Adipocyte (in vitro differentiated cells): ENCODE data around the gene MBNL3.

Experiments used
- DNase-seq: peaks from one replicate; pipeline ENCODE4 v3.0.0-alpha.2; 2015; ENCODE audit warnings: low read depth
- H3K27me3 ChIP-seq: replicated peaks from 2 replicates; pipeline ENCODE4 v1.7.0; 2013; ENCODE audit warnings: mild to moderate bottlenecking, low read length, moderate library complexity; ENCODE audit not compliant: control insufficient read depth, insufficient read depth
- H3K36me3 ChIP-seq: 2 replicates; pipeline ENCODE4 v1.7.0; 2013; ENCODE audit warnings: low read length, mild to moderate bottlenecking, moderate library complexity; ENCODE audit not compliant: control insufficient read depth, insufficient read depth, severe bottlenecking
- H3K4me1 ChIP-seq: 2 replicates; pipeline ENCODE4 v1.7.0; 2013; ENCODE audit warnings: mild to moderate bottlenecking, low read length, moderate library complexity; ENCODE audit not compliant: control insufficient read depth, insufficient read depth
- H3K4me3 ChIP-seq: 2 replicates; pipeline ENCODE4 v1.7.0; 2013; ENCODE audit warnings: mild to moderate bottlenecking, low read length, moderate library complexity
- H3K9ac ChIP-seq: 2 replicates; pipeline ENCODE4 v1.7.0; 2013; ENCODE audit warnings: mild to moderate bottlenecking, low read length, moderate library complexity
- H3K9me3 ChIP-seq: 2 replicates; pipeline ENCODE4 v1.7.0; 2013; ENCODE audit warnings: mild to moderate bottlenecking, low read length, moderate library complexity; ENCODE audit not compliant: control insufficient read depth

MBNL3 gene, protein sequence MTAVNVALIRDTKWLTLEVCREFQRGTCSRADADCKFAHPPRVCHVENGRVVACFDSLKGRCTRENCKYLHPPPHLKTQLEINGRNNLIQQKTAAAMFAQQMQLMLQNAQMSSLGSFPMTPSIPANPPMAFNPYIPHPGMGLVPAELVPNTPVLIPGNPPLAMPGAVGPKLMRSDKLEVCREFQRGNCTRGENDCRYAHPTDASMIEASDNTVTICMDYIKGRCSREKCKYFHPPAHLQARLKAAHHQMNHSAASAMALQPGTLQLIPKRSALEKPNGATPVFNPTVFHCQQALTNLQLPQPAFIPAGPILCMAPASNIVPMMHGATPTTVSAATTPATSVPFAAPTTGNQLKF

DNA sequence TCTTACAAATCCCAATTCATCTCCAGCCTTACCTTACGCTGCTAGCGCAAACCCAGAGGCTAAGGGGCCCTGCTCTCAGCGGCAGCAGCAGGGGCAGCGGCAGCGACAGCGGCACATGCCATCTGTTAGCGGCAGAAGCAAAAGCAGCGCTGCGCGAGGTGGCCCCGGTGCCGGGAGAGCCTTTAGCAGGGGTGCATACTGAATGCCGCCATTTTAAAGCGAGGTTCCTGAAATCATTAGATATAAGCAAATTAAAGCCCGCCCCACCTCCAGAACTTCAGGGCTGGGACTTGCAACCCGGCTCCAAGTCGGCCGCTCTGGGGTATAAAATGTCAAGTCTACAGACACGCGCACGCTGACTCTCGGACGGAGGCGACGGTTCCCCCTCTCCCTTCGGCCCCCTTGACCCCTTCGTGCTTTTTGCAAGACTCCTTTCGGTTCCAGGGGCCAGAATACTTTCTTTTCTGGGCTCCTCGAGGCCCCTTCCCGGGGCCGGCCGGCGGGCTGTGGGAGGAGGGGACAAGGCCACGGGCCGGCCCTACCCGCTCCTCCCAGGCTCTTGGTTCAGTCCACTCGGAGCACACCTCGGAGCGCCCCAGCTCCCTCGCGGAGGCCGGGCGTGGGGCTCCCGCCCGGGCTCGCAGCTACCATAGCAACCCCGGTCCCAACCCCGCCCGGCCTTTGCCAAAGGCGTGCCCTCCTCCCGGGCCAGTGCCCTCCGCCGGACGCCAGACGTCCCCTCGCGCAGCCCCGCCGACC is at the start of gene MBNL3:
Gene MBNL3 (minus strand): TSS at position 220 of the 759 bp plus-strand sequence. CDS start 49,427 bp downstream, outside the sequence.
- H3K4me1 ChIP-seq = peaks cover 5% of the 10 kb centered on the region
- no peaks in the 10 kb centered on the region for H3K36me3 ChIP-seq
- H3K27me3 ChIP-seq = peaks cover 2% of the 10 kb centered on the region
- no peaks in the 10 kb centered on the region for H3K9me3 ChIP-seq
- peak within 1 kb of the TSS; percentile 86 for H3K4me3 ChIP-seq
- DNase-seq = peak; percentile 73
- peak within 1 kb of the TSS; percentile 85 for H3K9ac ChIP-seq

DNA sequence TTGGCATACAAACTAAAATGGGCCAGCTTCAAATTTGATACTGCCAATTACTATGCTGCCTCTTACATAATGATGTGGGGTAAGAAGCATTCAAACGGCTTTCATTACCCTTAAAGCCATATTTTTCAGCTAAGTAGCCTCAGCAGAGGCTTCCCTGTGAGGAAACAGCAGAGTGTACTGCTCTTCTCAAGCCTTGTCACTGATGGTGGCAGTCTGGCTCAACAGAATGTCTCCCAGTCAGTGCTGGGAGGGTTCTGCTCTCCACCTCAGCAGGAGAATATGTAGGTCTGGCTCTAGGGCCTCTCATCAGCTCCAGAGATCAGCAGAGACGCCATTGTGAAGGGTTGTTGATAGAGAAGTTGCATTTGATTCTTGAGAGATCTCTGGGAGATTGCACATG is 44.6 kb upstream of the MBNL3 start:
- H3K9me3 ChIP-seq = no peaks in the 10 kb centered on the region
- no peak for DNase-seq
- H3K27me3 ChIP-seq = no peaks in the 10 kb centered on the region
- H3K9ac ChIP-seq = no peak overlapping the region
- no peaks in the 10 kb centered on the region for H3K36me3 ChIP-seq
- H3K4me3 ChIP-seq = no peak overlapping the region
- H3K4me1 ChIP-seq = no peaks in the 10 kb centered on the region

DNA sequence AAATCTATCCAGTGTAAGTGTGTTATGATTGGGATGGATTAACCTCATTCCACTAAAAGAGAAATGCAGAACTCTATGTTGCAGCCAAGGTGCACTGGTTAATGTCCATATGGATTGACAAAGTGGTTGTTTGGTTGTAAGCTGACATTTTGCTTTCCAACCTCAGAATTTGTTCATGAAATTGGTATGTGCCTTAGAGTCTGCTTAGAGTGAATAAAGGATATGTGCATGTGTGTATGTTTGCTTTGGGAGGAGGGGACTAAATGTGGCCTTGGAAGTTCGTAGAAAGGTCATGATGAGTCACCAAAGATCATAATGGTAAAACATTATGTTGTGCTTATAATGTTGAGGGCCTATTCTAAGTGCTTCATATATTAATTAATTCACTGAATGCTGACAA is 44.1 kb upstream of the MBNL3 start:
- H3K9me3 ChIP-seq = no peaks in the 10 kb centered on the region
- H3K36me3 ChIP-seq = no peaks in the 10 kb centered on the region
- peak; percentile 4 for DNase-seq
- no peaks in the 10 kb centered on the region for H3K27me3 ChIP-seq
- no peak overlapping the region for H3K9ac ChIP-seq
- no peaks in the 10 kb centered on the region for H3K4me1 ChIP-seq
- no peak overlapping the region for H3K4me3 ChIP-seq

DNA sequence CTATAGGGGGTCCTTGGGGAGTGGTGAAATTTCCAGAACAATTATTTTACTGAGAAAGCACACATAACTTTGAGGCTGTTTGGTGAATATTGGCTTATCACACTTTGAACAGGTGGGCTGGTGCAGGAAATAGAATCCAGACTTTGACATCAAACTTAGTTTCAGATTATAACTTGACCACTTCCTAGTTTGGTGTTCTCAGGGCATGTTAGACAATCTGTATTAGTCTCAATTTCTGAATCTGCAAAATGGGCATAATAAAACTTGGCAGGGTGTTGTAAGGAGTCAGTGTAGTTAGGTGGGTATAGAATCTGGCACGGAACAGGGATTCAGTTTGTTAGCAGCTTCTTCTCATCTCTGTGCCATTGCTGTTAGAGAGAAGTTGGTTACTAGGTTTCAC is 43.3 kb upstream of the MBNL3 start:
- Histone ChIP-seq H3K4me1 (no peaks in the 10 kb centered on the region), H3K27me3 (no peaks in the 10 kb centered on the region), H3K9me3 (no peaks in the 10 kb centered on the region), H3K9ac (no peak overlapping the region), H3K36me3 (no peaks in the 10 kb centered on the region), H3K4me3 (no peak overlapping the region)
- DNase-seq = no peak

DNA sequence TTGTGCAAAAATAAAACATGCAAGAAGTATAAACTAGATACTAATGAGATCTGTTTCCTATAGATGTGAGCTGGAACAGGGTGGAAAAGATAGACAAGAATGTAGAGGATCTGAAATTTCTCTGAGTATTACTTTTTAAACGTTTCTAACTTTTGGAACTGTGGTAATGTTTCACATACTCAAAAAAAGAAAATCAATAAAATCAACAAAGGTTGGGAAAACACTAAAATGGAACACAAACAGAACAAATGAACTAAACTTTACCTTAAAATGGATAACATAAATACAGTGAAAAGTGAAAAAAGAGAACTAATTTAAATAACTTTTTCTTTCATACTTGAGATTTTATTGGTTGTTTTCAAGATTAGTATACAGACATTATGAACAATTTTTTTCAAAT is 32.0 kb upstream of the MBNL3 start:
- no peak overlapping the region for H3K4me3 ChIP-seq
- H3K27me3 ChIP-seq = peaks cover 7% of the 10 kb centered on the region
- H3K9me3 ChIP-seq = no peaks in the 10 kb centered on the region
- no peak for DNase-seq
- no peak overlapping the region for H3K9ac ChIP-seq
- H3K4me1 ChIP-seq = no peaks in the 10 kb centered on the region
- no peaks in the 10 kb centered on the region for H3K36me3 ChIP-seq

DNA sequence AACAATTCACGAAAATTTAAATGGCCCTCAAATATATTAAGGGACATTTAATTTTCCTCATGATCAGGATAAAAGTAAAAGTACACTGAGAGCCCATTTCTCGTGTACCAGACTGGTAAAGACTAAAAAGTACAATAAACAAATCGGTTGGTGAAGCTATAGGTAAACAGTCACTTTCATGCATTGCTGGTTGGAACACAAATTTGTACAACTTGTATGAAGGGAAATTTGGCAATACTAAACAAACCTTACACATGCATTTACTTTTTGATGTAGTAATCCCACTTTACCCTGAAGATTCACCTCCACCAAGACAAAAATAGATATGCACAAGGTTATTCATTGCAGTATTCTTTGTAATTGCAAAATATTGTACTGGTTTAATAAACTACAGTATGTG is 31.4 kb upstream of the MBNL3 start:
- Histone ChIP-seq H3K4me1 (no peaks in the 10 kb centered on the region), H3K9me3 (no peaks in the 10 kb centered on the region), H3K9ac (no peak overlapping the region), H3K36me3 (no peaks in the 10 kb centered on the region), H3K27me3 (peaks cover 7% of the 10 kb centered on the region), H3K4me3 (no peak overlapping the region)
- DNase-seq = no peak

DNA sequence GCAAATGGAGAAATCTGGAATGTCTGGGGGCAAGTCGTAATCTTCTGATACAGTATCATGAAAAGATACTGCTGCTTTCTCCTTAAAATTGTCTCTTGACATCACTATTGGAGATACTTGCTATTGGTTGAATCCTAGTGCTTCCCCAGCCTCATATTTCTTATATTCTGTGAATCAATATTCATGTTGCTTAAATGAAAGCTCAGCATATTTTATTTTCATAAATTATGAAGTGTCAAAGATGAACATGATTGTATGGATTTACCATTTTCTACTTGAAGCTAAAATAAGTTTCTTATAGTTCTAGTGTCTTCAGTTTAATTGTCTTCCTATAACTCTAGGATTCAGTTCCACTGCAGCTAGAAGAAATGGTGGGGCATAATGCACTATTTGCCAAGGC is 29.6 kb upstream of the MBNL3 start:
- H3K9me3 ChIP-seq = no peaks in the 10 kb centered on the region
- no peaks in the 10 kb centered on the region for H3K4me1 ChIP-seq
- H3K27me3 ChIP-seq = peaks cover 7% of the 10 kb centered on the region
- DNase-seq = no peak
- H3K4me3 ChIP-seq = no peak overlapping the region
- H3K36me3 ChIP-seq = no peaks in the 10 kb centered on the region
- no peak overlapping the region for H3K9ac ChIP-seq

DNA sequence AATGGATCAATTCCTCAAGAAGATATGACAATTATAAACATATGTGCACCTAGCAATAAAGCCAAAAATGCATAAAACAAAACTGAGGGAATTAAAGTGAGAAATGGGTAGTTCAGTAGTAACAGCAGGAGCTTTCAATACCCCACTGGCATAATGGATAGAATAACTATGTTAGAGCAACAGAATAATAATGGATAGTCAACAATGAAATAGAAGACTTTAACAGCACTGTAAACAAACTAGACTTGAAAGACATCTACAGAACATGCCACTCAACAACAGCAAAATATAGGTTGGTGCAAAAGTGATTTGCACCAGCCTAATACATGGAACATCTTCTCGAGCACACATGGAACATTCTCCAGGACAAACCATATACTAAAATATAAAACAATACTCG is 20.0 kb upstream of the MBNL3 start:
- Histone ChIP-seq H3K9me3 (peaks cover 4% of the 10 kb centered on the region), H3K9ac (no peak overlapping the region), H3K4me3 (no peak overlapping the region), H3K36me3 (no peaks in the 10 kb centered on the region), H3K27me3 (no peaks in the 10 kb centered on the region), H3K4me1 (peaks cover 24% of the 10 kb centered on the region)
- DNase-seq = no peak

DNA sequence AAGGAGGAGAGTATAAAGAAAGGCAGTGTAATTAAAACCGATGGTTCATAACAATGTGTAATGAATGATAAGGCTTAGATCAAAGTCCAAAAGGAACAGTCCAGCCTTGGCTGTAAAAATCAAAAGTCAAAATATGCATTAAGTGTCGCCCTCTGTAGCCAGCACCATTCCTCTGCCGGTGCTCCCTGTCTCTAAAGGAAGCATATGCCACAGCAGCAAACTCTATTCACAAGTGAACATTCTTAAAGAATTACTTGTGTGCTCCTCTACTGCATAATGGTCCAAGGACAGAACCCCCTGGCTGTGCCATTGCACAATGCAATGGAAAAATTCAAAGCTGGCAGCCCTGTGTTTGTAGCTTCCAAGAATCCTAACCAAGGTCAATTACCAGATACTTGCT is 16.3 kb upstream of the MBNL3 start:
- H3K4me1 ChIP-seq = peaks cover 24% of the 10 kb centered on the region
- no peaks in the 10 kb centered on the region for H3K9me3 ChIP-seq
- H3K4me3 ChIP-seq = no peak overlapping the region
- no peaks in the 10 kb centered on the region for H3K36me3 ChIP-seq
- DNase-seq = peak; percentile 70
- H3K9ac ChIP-seq = no peak overlapping the region
- no peaks in the 10 kb centered on the region for H3K27me3 ChIP-seq

DNA sequence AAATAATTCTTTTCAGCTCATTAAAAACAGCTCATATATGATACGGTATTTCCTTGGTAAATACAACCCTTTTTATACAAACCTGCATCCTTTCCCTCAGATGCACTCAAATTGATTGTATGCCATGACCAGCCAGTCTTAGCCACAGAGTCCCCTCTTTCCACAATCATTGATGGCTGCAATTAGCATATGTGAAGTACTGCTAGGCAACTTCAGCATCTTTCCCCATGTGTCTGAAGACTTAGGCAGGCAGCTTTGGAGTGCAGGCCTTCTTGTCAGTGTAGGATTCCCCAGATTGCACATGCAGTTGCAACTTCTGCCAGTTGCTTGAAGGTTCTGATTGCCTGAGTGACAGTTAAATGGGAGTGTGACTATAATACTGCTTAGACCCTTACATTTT is 15.6 kb upstream of the MBNL3 start:
- H3K4me1 ChIP-seq = peaks cover 24% of the 10 kb centered on the region
- H3K36me3 ChIP-seq = no peaks in the 10 kb centered on the region
- no peaks in the 10 kb centered on the region for H3K9me3 ChIP-seq
- H3K9ac ChIP-seq = no peak overlapping the region
- DNase-seq = no peak
- no peak overlapping the region for H3K4me3 ChIP-seq
- H3K27me3 ChIP-seq = no peaks in the 10 kb centered on the region

DNA sequence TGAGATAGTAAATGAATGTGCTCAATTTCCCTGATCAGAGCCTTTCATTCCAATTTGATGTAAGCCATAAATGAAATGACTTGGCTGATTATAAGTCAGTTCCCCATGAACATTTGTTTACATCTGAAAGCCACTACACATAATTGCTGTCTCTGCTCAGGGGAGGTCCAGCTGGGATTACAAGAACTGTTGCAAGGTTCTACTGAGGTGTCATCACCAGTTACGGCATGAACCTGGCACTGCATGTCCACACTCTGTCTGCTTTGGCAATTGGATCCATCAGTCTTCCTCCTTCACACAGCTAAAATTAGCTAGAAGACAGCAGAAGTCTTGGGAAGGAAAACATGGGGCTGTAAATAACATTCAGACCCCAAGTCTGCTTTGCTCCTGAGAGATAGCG is 12.8 kb upstream of the MBNL3 start:
- H3K36me3 ChIP-seq = no peaks in the 10 kb centered on the region
- H3K9ac ChIP-seq = no peak overlapping the region
- no peak for DNase-seq

More for the DNA sequence above, 12.8 kb upstream of the MBNL3 start:
- Histone ChIP-seq H3K4me1 (peaks cover 22% of the 10 kb centered on the region), H3K9me3 (no peaks in the 10 kb centered on the region), H3K4me3 (no peak overlapping the region), H3K27me3 (peaks cover 10% of the 10 kb centered on the region)
